ENCODE measurements around the gene PITPNC1.

DNA sequence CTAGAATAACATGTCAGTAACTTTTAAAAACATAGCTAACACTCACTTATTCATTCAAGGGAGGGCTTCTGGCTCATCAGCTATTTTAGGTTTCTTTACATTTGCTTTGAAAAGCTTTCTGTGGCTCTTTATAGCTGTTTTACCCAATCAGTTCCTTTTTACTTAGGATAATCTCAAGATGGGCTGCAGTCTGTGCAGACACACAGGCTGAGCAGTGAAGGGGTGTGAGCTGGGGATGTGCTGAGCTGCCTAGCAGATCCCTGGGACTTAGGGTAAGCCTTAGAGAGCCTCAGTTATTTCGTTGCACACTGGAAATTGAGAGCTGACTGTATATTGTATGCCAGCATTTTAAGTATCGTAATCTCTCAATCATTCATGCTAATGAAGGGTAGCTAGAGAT is 310.4 kb downstream of the PITPNC1 start:
- TF ChIP-seq, protein P1, sequence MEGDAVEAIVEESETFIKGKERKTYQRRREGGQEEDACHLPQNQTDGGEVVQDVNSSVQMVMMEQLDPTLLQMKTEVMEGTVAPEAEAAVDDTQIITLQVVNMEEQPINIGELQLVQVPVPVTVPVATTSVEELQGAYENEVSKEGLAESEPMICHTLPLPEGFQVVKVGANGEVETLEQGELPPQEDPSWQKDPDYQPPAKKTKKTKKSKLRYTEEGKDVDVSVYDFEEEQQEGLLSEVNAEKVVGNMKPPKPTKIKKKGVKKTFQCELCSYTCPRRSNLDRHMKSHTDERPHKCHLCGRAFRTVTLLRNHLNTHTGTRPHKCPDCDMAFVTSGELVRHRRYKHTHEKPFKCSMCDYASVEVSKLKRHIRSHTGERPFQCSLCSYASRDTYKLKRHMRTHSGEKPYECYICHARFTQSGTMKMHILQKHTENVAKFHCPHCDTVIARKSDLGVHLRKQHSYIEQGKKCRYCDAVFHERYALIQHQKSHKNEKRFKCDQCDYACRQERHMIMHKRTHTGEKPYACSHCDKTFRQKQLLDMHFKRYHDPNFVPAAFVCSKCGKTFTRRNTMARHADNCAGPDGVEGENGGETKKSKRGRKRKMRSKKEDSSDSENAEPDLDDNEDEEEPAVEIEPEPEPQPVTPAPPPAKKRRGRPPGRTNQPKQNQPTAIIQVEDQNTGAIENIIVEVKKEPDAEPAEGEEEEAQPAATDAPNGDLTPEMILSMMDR (IDR thresholded peaks at IDR 0.05): no peak
- TF ChIP-seq POLR2A (IDR thresholded peaks at IDR 0.05): no peak
- no peak for TF ChIP-seq POLR2AphosphoS5 (IDR thresholded peaks at IDR 0.05; ENCODE audit: insufficient read depth in 1 of 2, low read depth in 1 of 2)
